ENCODE results near the gene PATJ.
"Not testable (repeated sequence)": the region's sequence is repeated elsewhere in the genome, so short reads cannot be mapped to it uniquely, and the experiment has no call there.

The PATJ gene

GRCh38 chr1:61953790-61954150, 211.5 kb downstream of the PATJ start:
- DNase-seq = no peak

- no peak for DNase-seq
Measured at GRCh38 chr1:61955261-61955660, 213.0 kb downstream of the PATJ start.

- no peak for DNase-seq
Measured at GRCh38 chr1:61956016-61956645, 213.9 kb downstream of the PATJ start.

- no peak for DNase-seq
Measured at GRCh38 chr1:61956784-61957183, 214.5 kb downstream of the PATJ start.

DNA sequence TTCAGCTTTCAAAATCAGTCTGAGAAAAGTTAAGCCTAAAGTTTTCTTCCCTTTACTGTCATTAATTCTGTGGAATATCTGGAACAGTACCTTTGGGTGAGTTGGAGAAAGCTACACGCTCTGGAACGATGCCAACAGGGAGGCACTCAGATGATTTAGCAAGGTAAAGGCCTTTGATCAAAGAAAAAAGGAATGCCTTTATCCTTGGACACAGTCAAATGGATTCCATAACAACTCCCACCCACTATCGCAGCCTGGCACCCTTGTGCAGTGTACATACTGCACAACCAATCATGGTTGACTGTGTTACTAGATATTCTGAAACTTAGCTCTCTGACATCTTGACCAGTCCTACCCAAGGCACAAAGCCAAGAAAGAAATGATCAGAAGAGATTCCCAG, 218.7 kb downstream of the PATJ start:
- no peak for DNase-seq

DNA sequence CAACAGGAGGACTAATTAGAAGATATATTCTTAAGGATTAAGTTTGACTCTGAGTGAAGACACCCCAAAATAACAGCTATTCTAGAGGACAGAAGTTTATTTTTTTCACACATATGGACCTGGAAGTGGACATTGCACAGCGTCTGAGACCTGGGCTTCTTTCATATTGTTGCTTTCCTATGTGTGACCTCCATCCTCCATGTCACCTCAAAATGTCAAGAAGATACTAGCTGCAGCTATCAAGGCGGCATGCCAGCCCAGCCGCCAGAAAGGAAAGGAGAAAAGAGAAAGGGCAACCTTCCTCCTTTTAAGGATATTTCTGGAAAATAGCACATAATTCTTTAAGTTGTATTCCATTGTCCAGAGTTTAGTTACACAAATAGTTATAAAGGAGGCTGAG, 220.4 kb downstream of the PATJ start:
- DNase-seq = no peak

GRCh38 chr1:61966450-61967225, 224.4 kb downstream of the PATJ start:
- DNase-seq = not testable (repeated sequence)

- no peak for DNase-seq
Measured at GRCh38 chr1:61967750-61968149, 225.5 kb downstream of the PATJ start.

DNA sequence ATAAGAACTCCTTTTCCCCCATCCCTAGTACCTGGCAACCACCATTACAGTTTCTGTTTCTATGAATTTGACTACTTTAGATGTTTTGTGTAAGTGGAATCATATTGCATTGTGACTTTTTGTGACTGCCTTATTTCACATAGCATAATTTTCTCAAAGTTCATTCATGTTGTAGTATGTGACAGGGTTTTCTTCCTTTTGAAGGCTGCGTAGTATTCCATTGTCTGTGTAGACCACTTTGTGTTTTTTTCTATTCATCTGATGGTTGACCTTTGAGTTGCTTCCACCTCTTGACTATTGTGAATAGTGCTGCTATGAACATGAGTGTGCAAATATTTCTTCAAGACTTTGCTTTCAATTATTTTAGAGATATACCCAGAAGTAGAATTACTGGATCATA, 226.6 kb downstream of the PATJ start:
- no peak for DNase-seq

DNA sequence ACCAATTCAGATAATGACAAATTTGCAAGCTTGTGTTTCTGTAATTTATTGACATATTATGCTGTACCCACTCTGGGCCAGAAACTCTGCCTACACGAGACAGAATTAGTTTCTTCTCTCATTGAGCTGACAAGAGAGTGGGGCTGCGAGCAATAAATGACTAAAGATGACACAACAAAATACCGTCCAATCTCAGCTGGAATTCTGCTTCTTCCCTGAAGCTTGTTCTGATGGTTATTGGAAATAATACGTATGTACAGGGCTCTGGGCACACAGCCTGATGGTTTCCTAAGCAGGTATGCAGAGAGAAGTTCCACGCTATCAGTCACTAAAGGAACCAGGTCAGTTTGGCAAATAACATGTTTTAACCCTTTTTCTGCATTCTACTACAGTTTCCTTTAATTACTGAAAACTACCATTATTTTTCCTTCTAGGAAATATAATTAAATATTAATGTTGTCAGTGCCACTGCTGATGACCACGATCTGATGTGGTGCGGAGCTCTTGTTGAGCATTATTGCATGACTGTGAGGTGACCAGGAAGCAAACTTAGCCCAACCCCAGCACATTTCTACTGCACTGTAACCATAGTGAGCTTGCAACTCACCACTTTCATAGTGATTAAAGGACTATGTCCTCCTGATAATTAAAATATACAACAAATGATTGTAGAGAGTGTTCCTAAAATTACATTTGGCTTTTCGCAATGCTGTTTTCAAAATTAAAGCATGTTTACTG, 231.0 kb downstream of the PATJ start:
- no peak for DNase-seq

GRCh38 chr1:61975638-61976037, 233.4 kb downstream of the PATJ start:
- DNase-seq = no peak

DNA sequence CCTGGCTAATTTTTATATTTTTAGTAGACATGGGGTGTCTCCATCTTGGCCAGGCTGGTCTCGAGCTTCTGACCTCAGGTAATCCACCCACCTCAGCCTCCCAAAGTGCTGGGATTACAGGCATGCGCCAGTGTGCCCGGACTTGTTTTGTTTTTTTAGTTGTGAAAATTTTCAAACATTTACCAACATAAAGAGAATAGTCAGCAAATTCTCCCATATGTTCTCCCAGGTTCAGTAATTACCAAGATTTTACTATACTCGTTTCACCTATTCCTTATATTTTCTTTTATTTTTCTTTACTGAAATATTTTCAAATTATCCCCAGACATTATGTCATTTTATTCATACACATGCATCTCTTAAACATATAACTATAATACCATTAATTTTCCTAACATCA, 234.3 kb downstream of the PATJ start:
- no peak for DNase-seq

DNA sequence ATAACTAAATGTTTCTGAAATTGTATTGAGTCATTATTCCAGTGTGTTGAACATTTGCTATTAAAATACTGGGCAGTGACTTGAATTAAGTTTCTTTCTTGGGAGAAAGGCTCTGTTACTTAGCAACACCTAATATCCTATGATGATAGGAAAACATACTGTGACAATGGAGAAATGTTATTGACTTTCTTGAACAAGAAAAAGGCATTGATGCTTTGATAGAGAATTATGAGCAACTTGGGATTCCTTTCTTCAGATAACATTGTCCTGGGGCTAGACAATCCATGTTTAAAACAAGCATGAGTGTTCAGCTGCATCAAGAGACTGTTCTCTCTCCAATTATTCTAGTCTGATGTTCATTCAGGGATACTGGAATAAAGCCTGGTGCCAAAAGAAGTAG, 236.5 kb downstream of the PATJ start:
- no peak for DNase-seq

DNA sequence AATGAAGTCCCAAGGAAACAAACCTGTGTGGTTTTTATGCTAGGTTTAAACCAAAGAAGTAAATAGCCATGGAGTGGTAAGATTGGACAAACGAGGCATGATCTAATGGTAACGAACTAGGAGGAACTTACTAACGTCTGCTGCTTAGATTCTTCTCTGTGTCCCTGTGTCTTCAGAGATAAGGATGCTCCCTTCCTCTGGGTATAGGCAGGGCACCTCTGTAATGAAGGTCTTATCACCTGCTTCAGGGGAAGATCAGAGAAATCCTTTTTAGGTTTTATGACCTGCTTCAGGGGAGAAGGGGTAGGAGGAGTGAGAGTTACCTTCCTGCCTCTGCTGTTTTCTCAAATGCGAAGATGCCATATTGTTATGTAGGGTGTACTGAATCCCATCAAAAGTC, 237.4 kb downstream of the PATJ start:
- DNase-seq = no peak

DNA sequence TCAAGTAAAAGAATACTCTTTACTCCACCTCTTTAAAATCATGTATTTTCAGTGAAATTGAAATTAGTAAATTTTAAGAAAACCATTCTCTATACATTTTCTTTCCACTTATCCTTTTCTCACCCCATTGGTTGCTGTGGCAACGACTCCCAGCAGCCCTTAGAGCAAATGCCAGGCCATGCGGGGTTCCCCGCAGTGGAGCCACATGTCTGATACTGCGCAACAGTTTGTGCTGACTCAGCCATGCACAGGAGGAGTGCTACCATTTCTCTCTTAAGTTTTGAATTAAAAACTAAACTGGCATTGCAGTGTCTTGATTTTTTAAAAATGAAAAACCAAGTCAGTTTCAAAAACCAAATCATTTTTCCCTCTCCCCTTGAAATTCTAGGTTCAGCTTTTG, 238.3 kb downstream of the PATJ start:
- DNase-seq = no peak

GRCh38 chr1:61981870-61982660, 239.8 kb downstream of the PATJ start:
- DNase-seq = no peak

- no peak for DNase-seq
Measured at GRCh38 chr1:61983236-61983635, 241.0 kb downstream of the PATJ start.

DNA sequence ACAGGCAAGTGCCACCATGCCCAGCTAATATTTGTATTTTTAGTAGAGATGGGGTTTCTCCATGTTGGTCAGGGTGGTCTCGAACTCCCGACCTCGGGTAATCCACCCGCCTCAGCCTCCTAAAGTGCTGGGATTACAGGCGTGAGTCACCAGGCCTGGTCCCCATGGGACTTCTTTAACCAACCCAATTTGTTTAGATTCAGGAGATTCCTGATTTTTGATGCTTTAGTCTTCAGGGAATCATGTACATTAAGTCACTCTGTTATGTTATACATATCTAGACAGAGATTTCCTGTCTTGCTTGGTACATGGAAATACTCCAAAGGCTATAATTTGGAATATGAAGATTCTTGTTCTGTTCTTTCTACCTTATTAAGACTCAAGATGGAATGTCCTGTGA, 250.0 kb downstream of the PATJ start:
- DNase-seq = no peak

- no peak for DNase-seq
Measured at GRCh38 chr1:61993331-61993961, 251.2 kb downstream of the PATJ start.

DNA sequence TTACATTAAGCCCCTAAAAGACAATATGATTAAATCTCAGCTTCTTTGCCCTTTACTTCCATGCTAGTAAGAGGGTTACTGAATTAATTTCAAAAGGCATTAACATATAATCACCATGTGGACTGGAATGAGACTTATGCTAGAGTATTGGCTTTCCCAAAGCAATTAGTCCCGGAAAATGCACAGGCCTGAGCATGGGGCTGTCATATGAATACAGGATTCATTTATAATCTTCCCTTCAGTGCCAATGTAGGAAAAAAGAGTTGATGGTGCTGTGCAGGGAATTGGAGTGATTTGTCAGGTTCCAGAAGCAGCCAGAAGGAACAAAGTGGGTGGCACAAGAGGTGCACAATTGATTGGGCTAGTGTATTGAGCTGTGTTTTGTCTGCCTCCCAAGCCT, 253.4 kb downstream of the PATJ start:
- DNase-seq = no peak

GRCh38 chr1:61997123-61997522, 254.8 kb downstream of the PATJ start:
- no peak for DNase-seq

DNA sequence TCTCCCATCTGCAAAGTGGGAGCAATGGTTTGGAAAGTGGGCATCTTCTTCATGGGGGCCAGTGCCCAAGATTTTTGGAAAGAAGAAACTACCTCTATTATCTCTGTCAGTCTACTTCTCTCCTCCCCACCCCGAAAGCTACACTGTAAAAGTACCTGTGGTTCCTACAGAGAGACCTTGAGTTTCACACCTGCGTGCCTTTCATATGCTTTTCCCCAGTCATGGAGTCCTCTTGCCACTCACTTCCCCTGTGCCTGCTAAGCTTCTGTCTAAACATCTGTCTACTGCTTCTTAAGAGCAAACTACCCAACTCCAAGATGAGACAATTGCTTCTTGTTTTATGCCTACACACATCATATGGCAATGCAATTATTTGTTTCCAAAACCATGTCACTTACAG, 261.5 kb downstream of the PATJ start:
- DNase-seq = no peak

- no peak for DNase-seq
Measured at GRCh38 chr1:62006690-62007089, 264.4 kb downstream of the PATJ start.
